WERI-Rb-1 (cell line): ENCODE measurements around the gene TRAPPC3.

Source experiments
- DNase-seq: peaks from one replicate; pipeline ENCODE4 v3.0.0-alpha.2; 2020
- H3K27ac ChIP-seq: fragments of 250-450 bp; sonication (Bioruptor Pico); 2 replicates; pipeline ENCODE4 v1.5.1; 2020; ENCODE audit warnings: mild to moderate bottlenecking, moderate library complexity
- H3K27me3 ChIP-seq: fragments of 250-450 bp; sonication (Bioruptor Pico); 2 replicates; pipeline ENCODE4 v1.5.1; 2021; ENCODE audit warnings: mild to moderate bottlenecking, low read depth, moderate library complexity; ENCODE audit not compliant: insufficient read depth, severe bottlenecking
- H3K36me3 ChIP-seq: fragments of 250-450 bp; sonication (Bioruptor Pico); 2 replicates; pipeline ENCODE4 v1.5.1; 2020; ENCODE audit warnings: mild to moderate bottlenecking, moderate library complexity
- H3K4me3 ChIP-seq: 2 replicates; pipeline ENCODE4 v1.5.1; 2011; ENCODE audit warnings: low read depth, mild to moderate bottlenecking, control low read depth, low read length
- H3K9me3 ChIP-seq: fragments of 250-450 bp; sonication (Bioruptor Pico); 2 replicates; pipeline ENCODE4 v1.5.1; 2021; ENCODE audit warnings: mild to moderate bottlenecking, moderate library complexity; ENCODE audit not compliant: severe bottlenecking
- CTCF ChIP-seq: IDR thresholded peaks from 2 replicates; pipeline ENCODE4 v1.5.1; 2011; ENCODE audit warnings: low read depth, mild to moderate bottlenecking, control low read depth, inconsistent platforms, low read length

Gene TRAPPC3

GRCh38 chr1:36089393-36090121 lies 59.7 kb downstream of the TRAPPC3 start:
- Histone ChIP-seq H3K27me3 (no peaks in the 10 kb centered on the region), H3K4me3 (peak overlapping the region; percentile 69), H3K27ac (no peak overlapping the region), H3K9me3 (no peaks in the 10 kb centered on the region), H3K36me3 (peaks cover 44% of the 10 kb centered on the region)
- no peak for TF ChIP-seq CTCF
- no peak for DNase-seq

GRCh38 chr1:36088577-36089392 lies 60.5 kb downstream of the TRAPPC3 start, which contains the start of gene ADPRS:
Gene ADPRS (plus strand): TSS chr1:36088892. CDS start chr1:36088905, 13 bp downstream.
- H3K27ac ChIP-seq: peak within 1 kb of the TSS; percentile 69
- H3K9me3 ChIP-seq: no peaks in the 10 kb centered on the region
- DNase-seq: peak; percentile 86
- peak; percentile 94 for TF ChIP-seq CTCF
- H3K4me3 ChIP-seq: peak within 1 kb of the TSS; percentile 69
- H3K36me3 ChIP-seq: peaks cover 36% of the 10 kb centered on the region
- H3K27me3 ChIP-seq: no peaks in the 10 kb centered on the region

GRCh38 chr1:36088265-36088576 lies 61.1 kb downstream of the TRAPPC3 start:
- H3K9me3 ChIP-seq: no peaks in the 10 kb centered on the region
- peaks cover 30% of the 10 kb centered on the region for H3K36me3 ChIP-seq
- H3K4me3 ChIP-seq: no peak overlapping the region
- no peak for DNase-seq
- no peak for TF ChIP-seq CTCF
- peak overlapping the region; percentile 69 for H3K27ac ChIP-seq
- no peaks in the 10 kb centered on the region for H3K27me3 ChIP-seq

- no peak overlapping the region for H3K27ac ChIP-seq
- H3K36me3 ChIP-seq: peaks cover 23% of the 10 kb centered on the region
- H3K9me3 ChIP-seq: no peaks in the 10 kb centered on the region
- H3K27me3 ChIP-seq: no peaks in the 10 kb centered on the region
- DNase-seq: no peak
- H3K4me3 ChIP-seq: no peak overlapping the region
- TF ChIP-seq CTCF: no peak
These were observed 61.8 kb downstream of the TRAPPC3 start for GRCh38 chr1:36087233-36088123.
